NCI-H2081 (cell line): Measurements from ENCODE around the gene ATP5ME.
A peak's percentile ranks its signal among the peaks of the same experiment; 100 is the strongest.
"Not testable (repeated sequence)": the region's sequence is repeated elsewhere in the genome, so short reads cannot be mapped to it uniquely, and the experiment has no call there.

ENCODE experiments used
- DNase-seq, 2 experiments: peaks; one replicate each; lab custom pipeline; 2025; lab: John Stamatoyannopoulos, UW

The ATP5ME gene

DNA sequence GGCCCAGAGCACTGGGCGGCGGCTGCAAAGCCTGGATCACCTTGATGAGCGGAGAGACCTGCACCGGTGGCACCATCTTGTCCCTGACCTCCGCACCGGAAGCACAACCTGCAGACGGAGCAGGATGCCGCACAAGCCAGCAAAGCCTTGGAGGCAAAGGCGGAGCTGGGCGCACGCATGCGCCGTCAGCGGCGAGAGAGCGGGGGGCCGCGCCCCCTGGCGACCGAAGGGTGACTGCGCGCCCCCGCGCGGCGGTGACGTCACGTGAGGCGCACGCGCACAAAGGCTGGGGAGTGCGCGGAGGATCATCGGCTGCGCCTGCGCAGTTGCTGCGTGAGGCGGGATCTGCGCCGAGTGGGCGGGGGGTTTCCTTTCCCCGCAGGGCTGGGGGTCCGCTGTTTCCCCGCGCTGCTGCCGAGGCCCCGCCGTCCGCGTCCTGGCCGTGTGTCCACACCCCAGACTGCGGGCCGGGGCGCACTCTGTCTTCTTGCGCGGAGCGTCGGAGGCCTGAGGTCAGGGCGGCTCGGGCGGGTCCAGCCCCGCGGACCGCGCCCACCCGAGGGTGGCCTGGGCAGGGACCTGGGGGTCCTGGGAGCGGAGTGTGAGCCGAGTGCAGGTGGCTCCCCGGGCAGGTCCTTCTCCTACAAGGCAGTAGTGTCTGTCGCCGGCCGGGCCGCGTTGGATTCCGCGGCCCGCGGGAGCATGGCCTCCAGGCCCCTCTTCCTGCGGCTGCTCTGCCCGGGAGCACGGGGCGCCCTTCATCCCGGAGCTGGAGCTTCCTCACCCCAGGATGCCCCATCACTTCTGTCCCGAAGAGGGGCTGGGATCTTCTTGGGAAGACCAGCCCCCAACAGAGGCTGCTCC, at the start of gene ATP5ME, which contains the start of gene MYL5:
ATP5ME (minus strand) TSS at position 105 of the 864 bp plus-strand sequence; CDS start at position 76, 29 bp downstream.
MYL5 (plus strand) TSS at position 371 of the 864 bp plus-strand sequence. CDS start 3,485 bp downstream, outside the sequence.
- DNase-seq = peak; percentile 95 to 97

DNA sequence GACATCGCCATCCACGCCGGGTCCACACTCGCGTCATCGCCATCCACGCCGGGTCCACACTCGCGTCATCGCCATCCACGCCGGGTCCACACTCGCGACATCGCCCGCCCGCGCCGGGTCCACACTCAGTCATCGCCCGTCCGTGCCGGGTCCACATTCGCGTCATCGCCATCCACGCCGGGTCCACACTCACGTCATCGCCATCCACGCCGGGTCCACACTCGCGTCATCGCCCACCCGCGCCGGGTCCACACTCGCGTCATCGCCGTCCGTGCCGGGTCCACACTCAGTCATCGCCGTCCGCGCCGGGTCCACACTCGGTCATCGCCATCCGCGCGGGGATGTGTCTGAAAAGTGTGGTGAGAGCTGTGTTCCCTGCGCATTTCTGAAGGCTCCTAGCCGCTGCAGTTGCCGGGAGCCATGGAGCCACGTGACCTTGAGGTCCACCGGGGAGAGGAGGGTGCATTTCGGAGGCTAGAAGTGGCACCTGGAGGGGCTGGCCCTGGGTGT, 48.8 kb upstream of the ATP5ME start:
- DNase-seq = no peak

DNA sequence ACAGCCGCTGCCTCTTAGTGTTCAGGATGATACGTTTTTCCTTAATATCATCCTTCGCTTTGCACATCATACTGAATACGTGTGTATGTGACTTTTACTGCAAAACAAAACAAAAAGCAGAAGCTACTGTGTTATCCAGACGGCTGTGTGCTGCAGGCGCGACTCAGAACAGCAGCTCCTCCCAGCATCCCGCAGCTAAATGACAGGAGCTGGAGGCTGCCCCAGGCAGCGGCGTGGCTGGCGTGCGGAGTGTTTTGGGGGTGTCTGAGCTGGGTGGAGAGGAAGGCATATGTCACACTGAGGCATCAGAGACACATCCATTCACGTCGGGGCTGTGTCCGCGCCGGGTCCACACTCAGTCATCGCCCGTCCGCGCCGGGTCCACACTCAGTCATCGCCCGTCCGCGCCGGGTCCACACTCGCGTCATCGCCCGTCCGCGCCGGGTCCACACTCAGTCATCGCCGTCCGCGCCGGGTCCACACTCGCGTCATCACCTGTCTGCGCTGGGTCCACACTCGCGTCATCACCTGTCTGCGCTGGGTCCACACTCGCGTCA, 48.2 kb upstream of the ATP5ME start:
- DNase-seq = no peak

GRCh38 chr4:721261-722168, 47.4 kb upstream of the ATP5ME start:
- no peak for DNase-seq

DNA sequence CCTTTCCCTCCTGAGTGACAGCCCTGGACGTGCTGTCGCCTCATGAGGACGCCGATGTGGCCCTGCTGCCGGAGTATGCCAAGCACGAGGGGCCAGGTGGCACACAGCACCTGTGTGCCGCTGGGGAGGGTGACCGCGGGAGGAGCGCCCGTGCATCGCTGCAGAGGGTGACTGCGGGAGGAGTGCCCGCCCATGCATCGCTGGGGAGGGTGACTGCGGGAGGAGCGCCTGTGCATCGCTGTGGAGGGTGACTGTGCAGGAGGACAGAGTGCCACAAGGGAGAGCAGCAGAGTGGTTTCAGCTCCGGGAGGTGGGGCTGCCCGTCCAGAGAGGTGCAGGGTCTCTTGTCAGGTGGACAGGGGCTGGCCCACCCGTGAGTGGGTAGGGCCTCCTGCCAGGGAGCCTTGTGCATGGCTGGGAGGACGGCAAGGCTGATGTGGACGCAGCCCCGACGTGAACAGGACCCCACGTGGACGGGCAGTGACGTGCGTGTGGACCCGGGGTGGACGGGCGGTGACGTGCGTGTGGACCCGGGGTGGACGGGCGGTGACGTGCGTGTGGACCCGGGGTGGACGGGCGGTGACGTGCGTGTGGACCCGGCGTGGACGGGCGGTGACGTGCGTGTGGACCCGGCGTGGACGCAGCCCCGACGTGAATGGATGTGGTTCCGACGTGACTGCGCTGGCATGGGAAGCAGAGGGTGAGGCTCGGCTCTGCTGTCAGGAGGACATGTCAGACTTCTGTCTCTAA, 46.2 kb upstream of the ATP5ME start:
- DNase-seq = no peak

DNA sequence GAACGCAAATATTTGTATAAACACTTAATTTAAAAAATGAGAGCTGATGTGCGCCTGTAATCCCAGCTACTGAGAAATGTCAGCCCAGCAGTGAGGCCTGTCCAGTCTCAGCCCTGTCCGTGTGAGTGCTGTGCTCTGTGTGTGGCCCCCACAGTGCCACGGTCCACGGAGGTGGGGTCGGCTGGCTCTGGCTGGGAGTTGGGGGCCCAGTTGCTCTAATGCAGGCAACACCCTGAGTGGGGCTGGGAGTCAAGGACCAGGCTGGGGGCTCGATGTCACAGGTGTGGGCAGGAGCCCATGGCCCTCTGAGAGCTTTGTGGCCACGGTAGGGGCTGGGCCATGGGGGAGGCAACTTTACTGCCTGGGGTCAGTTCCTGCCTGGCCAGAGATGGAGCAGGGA, 44.4 kb upstream of the ATP5ME start:
- no peak for DNase-seq

GRCh38 chr4:717601-718320, 43.7 kb upstream of the ATP5ME start:
- DNase-seq = no peak

DNA sequence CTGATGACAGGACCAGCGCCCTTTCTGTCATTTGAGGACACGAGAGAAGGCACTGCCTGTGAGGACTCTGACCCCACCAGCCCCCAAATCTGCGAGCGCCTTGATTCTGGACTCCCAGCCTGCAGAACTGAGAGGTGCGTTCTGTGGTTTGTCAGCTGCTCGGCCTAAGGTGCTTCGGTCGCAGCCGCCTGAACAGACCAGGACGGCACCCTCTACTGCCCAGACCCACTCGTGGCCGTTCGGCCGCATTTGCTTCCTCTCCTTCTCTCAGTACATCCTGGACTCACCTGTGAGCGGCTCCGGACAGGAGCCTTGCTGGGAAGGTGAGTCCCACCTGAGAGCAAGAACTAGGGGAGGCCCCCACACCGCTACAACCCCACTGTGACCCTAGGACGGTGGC, 40.0 kb upstream of the ATP5ME start:
- DNase-seq = no peak

- no peak for DNase-seq
Measured at GRCh38 chr4:712916-713632, 39.0 kb upstream of the ATP5ME start.

GRCh38 chr4:712093-712492, 38.0 kb upstream of the ATP5ME start:
- DNase-seq = no peak

DNA sequence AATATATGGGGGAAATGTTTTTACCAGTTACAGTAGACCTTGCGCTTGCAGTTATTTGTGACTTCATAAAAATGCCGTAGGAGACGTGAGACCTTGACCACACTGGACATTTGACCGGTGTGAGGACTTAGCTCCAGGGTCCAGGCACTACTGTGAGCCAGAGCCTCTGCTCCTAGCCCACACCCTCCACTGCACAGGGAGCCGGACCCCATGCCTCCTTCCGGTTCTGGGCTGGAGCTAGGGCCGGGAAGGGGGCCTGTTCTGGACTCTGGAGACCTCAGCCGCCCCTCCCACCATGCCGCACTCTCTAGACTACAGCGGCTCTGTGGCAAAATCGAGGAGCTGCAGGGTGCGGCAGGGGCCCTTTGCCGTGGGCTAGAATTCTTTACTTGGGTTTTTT, 36.8 kb upstream of the ATP5ME start:
- DNase-seq = no peak

DNA sequence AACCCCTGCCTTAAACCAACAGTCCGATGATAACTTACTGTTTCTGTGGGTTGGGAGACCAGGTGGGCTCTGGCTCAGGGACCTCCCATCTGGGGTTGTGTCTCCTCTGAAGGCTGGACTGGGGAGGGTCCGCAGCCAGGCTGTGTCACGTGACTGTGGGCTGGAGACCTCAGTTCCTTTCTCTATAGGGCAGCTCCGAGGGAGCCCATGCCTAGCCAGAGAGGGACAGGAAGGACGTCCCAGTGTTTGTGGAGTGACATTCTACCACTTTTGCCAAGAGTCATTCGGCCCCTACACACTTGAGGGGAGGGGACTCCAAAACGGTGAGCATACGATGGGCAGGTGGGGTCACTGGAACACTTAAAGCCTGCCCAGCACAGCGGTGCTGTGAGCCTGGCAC, 36.0 kb upstream of the ATP5ME start:
- DNase-seq = no peak

DNA sequence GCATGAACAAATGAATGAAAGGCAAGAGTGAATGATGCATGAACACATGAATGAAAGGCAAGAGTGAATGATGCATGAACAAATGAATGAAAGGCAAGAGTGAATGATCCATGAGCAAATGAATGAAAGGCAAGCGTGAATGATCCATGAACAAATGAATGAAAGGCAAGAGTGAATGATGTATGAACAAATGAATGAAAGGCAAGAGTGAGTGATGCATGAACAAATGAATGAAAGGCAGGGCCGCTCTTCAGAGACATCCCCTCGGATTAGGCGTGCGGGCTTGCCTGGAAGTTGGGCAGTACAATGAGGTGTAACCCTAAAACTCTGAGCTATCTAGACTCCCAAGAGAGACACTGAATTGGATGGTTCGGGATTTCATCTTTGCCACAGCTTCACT, 35.3 kb upstream of the ATP5ME start:
- DNase-seq = no peak

GRCh38 chr4:708631-708933, 34.5 kb upstream of the ATP5ME start:
- no peak for DNase-seq

GRCh38 chr4:707929-708630, 34.0 kb upstream of the ATP5ME start:
- no peak for DNase-seq

DNA sequence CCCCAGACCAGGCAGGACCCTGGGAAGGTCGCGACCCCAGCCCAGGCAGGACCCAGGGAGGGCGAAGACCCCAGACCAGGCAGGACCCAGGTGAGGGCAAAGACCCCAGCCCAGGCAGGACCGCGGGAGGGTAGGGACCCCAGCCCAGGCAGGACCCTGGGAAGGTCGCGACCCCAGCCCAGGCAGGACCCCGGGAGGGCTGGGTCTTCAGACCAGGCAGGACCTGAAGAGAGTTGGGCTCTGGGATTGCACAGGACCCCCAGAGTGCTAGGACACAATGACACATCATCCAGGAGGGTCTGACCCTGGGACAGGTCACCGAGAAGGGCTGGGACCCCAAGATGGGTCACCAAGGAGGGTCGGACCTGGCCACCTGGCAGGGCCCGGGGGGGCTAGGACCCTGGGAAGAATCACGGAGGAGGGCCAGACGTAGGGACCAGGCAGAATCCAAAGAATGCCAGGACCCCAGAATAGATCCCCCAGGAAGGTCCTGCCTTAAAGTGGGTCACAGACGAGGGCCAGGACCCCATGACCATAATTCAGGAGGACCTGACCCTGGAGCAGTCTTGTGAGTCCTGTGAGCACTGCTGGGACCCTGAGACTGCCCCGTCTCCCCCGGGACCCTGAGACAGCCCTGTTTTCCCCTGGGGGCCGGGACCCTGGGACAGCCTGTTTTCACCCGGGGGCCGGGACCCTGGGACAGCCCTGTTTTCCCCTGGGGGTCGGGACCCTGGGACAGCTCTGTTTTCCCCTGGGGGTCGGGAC, 32.9 kb upstream of the ATP5ME start:
- no peak for DNase-seq

GRCh38 chr4:706083-706633, 32.1 kb upstream of the ATP5ME start:
- not testable (repeated sequence) for DNase-seq

- peak; percentile 91 to 96 for DNase-seq
Measured at GRCh38 chr4:705278-706082, 31.4 kb upstream of the ATP5ME start, which contains the start of gene PCGF3. PCGF3 (plus strand) TSS chr4:705832; CDS start chr4:733681, 27,849 bp downstream.
